T-helper 2 cell (primary cell): ENCODE data around the gene IFI16.
"Not testable (repeated sequence)": the region's sequence is repeated elsewhere in the genome, so short reads cannot be mapped to it uniquely, and the experiment has no call there.

Experiments used
- DNase-seq, 5 experiments: peaks; one replicate each; pipeline versions ENCODE4 v3.0.0 to v3.0.0-alpha.2; 2012 to 2022

The IFI16 gene

GRCh38 chr1:159008744-159009188 is 941 bp upstream of the IFI16 start:
- DNase-seq: peak in 4 of 5 experiments; percentile 17 to 97 (median 50)

DNA sequence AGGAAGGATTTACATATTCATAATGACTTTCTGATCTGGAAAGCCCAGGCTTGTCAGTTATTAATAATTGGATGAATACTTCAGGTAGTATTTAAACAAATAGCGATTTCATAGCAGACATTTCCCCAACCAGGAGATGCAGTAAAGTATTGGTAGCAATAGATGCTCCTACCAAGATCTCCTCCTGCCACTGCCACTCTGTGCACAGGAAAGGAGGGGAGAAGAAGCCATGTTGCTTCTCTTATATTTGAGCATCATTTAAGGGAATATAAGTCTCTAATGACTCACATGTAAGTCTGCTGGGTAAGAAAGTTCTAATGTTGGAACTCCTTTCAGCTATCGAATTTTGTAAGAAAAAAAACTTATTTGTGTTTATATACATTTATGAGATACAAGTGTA is 420 bp upstream of the IFI16 start:
- DNase-seq: peak in 1 of 5 experiments; percentile 55

GRCh38 chr1:159010391-159010790 is 684 bp downstream of the IFI16 start:
- DNase-seq: peak in 1 of 5 experiments; percentile 32

DNA sequence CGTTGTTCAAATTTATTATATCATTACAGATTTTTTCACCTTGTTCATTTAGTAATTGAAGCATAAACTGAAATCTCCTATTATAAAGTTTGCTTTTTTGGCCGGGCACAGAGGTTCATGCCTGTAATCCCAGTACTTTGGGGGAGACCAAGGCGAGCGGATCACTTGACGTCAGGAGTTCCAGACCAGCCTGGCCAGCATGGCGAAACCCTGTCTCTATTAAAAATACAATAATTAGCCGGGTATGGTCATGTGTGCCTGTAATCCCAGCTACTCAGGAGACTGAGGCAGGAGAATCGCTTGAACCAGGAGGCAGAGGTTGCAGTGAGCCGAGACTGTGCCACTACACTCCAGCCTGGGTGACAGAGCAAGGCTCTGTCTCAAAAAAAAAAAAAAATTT is 1.3 kb downstream of the IFI16 start:
- DNase-seq: peak in 1 of 5 experiments; percentile 41

- peak in 1 of 5 experiments; percentile 77 for DNase-seq
These were observed 2.0 kb downstream of the IFI16 start for GRCh38 chr1:159011751-159012150.

DNA sequence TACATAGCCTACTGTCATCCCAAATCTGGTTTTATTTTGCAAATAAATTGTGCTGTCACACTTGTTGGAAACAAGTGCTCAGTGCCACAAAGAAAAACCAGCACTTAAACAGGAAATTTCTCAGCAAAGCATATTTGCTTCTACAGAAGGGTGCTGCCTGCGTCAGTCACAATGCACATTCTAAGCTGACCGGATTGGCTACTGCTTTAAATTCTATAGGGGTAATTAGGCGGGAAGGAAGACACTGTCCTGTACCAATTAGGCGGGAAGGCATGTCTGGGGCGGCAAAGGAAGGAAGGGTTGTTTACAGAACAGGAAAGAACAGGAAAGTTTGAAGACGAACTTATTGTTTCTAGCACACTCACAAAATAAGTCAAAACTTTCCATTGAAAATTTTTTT is 2.8 kb downstream of the IFI16 start:
- DNase-seq: peak in 4 of 5 experiments; percentile 24 to 95 (median 37)

DNA sequence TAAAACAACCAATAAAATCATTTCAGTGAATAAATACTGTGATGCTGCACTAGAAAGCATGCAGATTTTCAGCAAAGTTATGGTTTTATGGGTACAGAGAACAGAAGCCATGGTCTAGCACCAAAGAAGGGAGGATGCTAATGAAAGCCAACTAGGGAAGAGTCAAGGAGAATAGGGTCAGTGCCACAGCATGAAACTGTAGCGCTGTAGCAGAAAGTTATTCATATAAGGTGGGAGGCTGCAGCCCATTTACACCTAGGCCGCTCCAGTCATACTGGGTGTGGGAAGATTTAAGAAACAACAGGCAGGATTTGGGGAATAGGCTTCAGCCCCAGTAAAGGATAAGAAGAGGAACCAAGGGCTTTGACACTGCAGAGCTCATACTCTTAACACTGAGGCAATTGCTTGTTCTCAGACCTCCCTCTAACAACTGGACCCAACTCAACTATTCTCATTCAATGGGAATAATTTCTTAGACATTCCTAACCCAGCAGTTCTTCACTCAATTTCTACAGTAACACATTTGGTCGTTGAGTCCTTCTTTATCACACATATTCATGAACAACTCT is 4.4 kb downstream of the IFI16 start:
- DNase-seq: no peak

- no peak for DNase-seq
These were observed 5.1 kb downstream of the IFI16 start for GRCh38 chr1:159014851-159015250.

- peak in 4 of 5 experiments; percentile 46 to 87 (median 48) for DNase-seq
These were observed 5.8 kb downstream of the IFI16 start for GRCh38 chr1:159015440-159015909.

- no peak for DNase-seq
These were observed 14.0 kb downstream of the IFI16 start for GRCh38 chr1:159023723-159024122.

DNA sequence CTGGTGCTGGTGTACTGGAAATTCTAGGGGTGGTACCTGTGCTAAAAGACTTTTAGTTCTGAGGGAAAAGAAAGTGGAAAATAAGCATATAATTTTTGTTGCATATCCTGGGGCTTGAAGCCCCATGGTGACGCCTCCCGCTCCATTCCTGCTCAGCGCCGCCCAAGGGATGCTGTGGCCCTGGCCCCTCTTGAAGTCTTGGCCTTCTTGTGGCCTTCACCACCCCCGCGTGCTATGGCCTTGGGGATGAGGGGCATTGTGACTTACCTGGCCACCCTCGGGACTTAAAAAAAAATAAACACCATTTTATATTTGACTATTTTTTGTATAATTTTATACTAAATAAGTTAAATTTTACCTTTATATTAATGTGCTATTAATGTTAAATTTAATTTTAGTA is 15.3 kb downstream of the IFI16 start:
- no peak for DNase-seq

- not testable (repeated sequence) for DNase-seq
These were observed 17.1 kb downstream of the IFI16 start for GRCh38 chr1:159026841-159027240.

GRCh38 chr1:159030311-159030710 is 20.6 kb downstream of the IFI16 start:
- no peak for DNase-seq

- DNase-seq: no peak
These were observed 21.3 kb downstream of the IFI16 start for GRCh38 chr1:159030877-159031447.

- DNase-seq: no peak
These were observed 30.5 kb downstream of the IFI16 start for GRCh38 chr1:159040206-159040605.

DNA sequence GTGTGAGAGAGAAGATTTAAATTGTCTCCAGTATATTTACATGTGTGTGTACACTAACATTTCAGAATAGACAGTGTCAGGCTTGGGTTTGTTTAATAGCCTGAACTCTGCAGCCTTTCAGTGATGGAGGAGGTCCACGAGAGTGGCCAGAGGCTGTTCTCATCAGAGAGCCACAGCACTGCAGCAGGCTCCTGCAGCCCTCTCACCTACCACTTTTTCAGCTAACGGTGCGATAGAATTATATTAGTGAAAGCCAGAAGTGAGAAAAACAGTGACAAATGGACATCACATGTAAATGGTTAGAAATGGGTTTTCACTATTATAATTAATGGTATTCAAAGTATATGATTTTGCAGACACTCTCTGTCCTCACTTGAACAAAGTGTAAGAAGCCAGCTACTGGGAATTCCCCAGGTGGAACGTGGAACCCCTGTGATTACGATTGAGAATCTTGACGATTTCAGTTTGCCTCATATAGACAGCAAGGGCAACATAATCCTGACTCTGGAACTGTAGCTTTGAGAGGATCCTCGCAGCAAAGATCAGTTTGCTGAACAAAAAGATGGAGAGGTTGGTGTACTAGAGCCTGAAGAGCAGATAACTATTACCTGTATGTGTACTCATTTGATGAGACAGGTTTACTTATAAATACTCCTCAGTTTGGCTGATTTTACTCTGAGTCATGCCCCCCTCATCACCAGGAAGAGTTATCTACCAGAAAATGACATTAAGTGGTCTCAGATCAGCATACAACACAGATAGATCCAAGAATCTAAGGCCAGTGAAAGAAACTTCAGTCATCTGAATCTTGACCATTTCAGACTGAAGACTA is 31.4 kb downstream of the IFI16 start:
- no peak for DNase-seq

GRCh38 chr1:159046486-159046885 is 36.8 kb downstream of the IFI16 start:
- peak in 1 of 5 experiments; percentile 27 for DNase-seq

- DNase-seq: no peak
These were observed 41.7 kb downstream of the IFI16 start for GRCh38 chr1:159051436-159051835.

DNA sequence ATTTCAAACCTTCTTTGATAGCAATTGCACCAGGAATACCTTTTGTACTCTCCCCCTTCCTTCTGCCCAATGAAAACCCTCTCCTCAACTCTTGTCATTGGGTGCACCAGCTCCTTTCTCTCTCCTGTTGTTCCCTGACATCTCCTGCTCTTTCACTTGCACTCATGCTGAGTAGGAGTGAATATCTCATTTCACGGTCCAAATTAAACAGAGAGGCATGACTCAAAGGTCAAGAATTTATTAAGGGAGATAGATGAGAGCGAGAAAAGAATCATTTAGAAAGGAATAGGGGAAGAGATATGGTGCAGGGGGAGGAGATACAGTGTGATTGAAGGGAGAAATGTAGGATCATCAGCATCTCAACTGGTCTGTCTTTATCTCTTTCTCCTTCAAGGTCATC is 44.7 kb downstream of the IFI16 start:
- no peak for DNase-seq

DNA sequence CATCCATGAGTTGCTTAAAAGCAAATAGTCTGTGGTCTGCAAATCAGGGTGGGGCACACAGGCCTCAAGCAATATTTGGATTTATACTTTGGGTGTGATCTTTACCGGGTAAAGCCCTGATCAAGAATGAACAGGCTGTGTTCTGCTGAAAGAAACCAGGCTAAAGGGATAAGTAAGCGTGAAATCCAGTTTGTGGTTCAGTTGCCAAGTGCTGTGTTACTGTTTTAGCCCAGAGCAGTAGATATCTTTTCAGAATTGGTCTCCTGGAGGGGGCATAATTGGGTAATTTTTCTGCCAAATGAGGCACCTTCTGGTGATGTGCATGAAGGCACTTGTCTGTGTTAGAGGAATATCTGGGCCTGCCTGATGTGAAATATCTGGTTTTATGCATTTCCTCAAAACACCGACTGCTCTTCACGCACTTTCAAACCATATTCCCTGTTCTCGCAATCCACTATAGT is 45.5 kb downstream of the IFI16 start:
- no peak for DNase-seq

DNA sequence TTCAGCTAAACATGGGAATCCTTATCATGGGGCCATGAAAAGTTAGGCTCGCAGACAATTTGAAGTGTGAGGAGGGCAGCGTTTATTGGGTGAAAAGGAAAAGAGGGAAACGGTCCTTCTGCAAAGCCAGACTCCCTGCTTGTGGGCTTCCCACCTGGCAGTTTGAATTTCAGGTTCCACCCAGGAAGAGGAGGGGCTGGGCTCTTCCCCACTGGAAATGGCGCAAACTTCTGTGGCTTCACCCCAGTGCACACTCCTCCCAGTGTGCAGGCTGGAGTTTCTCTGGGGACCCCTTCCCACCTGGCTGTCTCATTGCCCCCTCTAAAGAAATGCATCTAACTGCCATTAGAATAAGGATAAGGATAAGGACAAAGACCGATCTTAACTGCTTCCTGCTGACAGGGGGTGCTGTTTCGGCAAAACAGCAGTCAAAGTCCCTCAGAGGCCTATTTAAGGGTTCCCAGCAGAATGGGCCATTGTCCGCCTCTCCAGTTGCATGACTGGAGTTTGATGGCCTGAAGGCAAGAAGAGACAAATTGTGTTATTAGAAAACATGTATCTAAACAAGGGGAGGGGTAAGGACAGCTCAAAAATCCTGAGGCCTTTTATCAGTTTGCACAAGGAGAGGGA is 46.5 kb downstream of the IFI16 start:
- no peak for DNase-seq

DNA sequence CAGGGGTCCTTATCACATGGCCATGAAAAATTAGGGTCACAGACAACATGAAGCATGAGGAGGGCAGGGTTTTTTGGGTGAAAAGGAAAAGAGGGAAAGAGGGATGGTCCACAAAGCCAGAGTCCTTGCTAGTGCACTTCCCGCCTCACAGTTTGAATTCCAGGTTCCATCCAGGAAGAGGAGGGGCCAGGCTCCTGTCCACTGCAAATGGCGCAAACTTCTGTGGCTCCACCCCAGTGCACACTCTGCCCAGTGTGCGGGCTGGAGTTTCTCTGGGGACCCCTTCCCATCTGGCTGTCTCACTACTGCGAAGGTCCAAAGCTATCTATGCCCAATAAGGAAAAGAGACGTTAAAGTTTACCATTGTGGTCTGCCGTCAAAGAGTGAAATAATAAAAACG is 49.0 kb downstream of the IFI16 start:
- DNase-seq: no peak

DNA sequence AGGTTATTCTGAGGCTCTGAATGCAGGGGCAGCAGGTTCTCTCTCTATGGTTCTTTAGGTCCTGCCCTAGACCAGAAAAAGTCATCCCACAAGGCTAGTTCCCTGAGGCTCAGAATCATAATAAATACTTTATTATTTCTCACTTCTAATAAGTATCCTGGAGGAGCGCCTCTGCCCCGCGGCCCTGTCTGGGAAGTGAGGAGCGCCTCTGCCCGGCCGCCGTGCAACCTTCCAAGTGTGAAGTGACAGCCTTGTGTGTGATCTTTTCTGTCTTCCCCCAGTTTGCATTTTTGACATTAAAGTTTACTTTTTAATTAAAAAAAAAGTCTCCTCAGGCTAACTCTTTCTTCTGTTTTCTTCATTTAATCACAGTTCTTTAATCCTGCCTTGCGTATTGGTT is 55.4 kb downstream of the IFI16 start:
- DNase-seq: no peak
